ENCODE data around the gene CES5A. TPM values are rescaled to one million over a fixed set of nuclear protein-coding genes. Genes with fewer than 3 reads are reported as not detected.
"Not testable (repeated sequence)": the region's sequence is repeated elsewhere in the genome, so short reads cannot be mapped to it uniquely, and the experiment has no call there.

The CES5A gene
- total RNA-seq, 3 donors from 2014 or later = not detected

DNA sequence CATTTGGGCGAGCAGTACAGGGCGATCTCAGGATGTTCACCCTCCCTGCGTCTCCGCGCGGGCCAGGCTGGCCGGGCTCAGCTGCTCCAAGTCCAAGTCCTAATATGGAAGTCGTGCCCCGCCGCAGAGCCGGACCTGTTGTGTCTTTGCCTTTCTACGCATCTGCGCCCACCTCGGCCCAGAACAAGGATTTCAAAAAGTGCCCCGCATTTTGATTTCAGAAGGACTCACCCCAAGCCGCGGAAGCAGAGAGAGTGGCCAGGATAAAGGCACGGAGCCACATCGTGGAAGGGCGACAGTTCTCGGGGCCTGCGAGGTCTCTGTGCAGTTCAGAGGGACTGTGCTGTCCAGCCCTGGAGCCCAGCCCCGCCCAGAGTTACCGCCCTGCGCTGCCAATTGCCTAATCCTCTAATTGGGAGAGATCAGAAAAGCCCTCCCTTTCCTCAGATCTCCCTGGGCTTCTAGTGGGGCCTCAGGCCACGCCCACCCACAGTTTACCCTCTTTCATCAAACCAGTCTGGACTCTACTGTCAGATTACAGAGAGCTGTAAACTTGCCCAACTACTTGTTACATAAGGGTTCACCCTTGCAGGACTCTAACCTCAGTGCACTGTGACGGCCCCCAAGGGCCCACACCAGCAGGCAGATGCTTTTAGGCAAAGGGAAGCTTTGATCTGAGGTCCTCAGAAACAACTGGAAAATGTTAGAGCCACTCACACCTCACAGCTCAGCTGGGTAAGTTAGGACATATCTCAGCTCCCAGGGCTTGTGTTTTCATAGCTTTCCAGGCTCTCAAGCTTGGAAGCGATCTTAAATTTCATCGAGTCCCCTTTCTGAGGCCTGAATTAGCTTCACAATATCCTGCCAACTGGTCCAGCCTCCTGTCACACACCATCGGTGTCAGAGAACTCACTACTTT is 42.1 kb downstream of the CES5A start, which contains the start of gene CES1:
Gene CES1 (minus strand): TSS at position 324 of the 919 bp plus-strand sequence. CDS start 41 bp downstream, at position 283.
- Histone ChIP-seq H3K36me3 (ENCODE audit: low read depth) (no peaks in the 10 kb centered on the region), H3K9me3 (no peaks in the 10 kb centered on the region), H3K4me3 (no peak within 1 kb of the TSS), H3K4me1 (ENCODE audit: low read depth) (no peaks in the 10 kb centered on the region)
- ATAC-seq = peak; percentile 69
- TF ChIP-seq, protein P1, sequence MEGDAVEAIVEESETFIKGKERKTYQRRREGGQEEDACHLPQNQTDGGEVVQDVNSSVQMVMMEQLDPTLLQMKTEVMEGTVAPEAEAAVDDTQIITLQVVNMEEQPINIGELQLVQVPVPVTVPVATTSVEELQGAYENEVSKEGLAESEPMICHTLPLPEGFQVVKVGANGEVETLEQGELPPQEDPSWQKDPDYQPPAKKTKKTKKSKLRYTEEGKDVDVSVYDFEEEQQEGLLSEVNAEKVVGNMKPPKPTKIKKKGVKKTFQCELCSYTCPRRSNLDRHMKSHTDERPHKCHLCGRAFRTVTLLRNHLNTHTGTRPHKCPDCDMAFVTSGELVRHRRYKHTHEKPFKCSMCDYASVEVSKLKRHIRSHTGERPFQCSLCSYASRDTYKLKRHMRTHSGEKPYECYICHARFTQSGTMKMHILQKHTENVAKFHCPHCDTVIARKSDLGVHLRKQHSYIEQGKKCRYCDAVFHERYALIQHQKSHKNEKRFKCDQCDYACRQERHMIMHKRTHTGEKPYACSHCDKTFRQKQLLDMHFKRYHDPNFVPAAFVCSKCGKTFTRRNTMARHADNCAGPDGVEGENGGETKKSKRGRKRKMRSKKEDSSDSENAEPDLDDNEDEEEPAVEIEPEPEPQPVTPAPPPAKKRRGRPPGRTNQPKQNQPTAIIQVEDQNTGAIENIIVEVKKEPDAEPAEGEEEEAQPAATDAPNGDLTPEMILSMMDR (IDR thresholded peaks at IDR 0.05) = no peak
- intact Hi-C loops (cut with DNase I, micrococcal nuclease) = no loop called here
- peak; percentile 41 to 67 (median 59) for DNase-seq

DNA sequence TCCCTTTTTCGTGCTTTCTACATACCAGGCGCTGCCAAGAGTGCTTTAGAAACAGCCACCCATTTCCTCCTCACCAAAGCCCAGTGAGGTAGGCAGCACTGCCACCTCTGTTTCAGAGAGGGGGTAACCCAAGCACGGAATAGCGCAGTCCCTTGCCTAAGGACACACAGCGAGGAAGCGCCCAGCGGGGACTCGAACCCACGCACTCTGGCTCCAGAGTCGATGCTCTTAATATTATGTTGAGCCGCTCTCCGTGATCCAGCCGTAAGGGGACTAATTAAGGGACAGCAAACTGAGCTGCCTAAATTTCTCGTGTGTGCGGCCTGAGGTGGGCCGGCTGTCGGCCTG is 42.8 kb downstream of the CES5A start:
- H3K36me3 ChIP-seq (ENCODE audit: low read depth) = no peaks in the 10 kb centered on the region
- no peak overlapping the region for H3K4me3 ChIP-seq
- intact Hi-C loops (cut with DNase I, micrococcal nuclease) = no loop called here
- no peaks in the 10 kb centered on the region for H3K9me3 ChIP-seq
- no peak for DNase-seq
- TF ChIP-seq, protein P1 (IDR thresholded peaks at IDR 0.05) = no peak
- no peak for ATAC-seq
- H3K4me1 ChIP-seq (ENCODE audit: low read depth) = no peaks in the 10 kb centered on the region

DNA sequence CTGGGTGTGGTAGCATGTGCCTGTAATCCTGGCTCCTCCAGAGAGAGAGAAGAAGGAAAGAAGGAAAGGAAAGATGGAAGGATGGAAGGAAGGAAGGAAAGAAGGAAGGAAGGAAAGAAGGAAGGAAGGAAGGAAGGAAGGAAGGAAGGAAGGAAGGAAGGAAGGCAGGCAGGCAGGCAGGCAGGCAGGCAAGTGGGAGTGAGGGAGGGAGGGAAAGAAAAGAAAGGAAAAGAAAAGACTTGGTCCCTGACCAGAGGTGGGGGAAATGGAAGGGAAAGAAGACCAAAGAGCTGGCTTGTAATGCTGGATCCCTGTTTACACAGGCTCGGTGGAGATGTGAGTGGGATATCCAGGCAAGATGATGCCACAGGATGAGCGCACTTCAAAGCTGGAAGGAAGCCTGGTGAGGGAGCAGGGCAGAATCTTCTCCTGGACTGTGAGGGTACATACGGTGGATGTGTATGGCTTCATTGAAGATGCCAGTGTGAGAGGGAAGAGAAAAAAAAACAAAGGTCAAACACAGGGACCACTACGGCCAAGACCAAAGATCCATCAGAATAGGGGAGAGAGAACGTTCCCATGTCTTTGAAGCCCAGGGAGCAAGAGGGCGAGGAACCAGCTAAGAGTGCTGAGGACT is 44.4 kb downstream of the CES5A start:
- TF ChIP-seq, protein P1 (IDR thresholded peaks at IDR 0.05) = no peak
- Histone ChIP-seq H3K36me3 (ENCODE audit: low read depth) (no peaks in the 10 kb centered on the region), H3K4me1 (ENCODE audit: low read depth) (no peaks in the 10 kb centered on the region), H3K4me3 (no peak overlapping the region), H3K9me3 (no peaks in the 10 kb centered on the region)
- ATAC-seq = no peak
- intact Hi-C loops (cut with DNase I, micrococcal nuclease) = no loop called here
- no peak for DNase-seq

DNA sequence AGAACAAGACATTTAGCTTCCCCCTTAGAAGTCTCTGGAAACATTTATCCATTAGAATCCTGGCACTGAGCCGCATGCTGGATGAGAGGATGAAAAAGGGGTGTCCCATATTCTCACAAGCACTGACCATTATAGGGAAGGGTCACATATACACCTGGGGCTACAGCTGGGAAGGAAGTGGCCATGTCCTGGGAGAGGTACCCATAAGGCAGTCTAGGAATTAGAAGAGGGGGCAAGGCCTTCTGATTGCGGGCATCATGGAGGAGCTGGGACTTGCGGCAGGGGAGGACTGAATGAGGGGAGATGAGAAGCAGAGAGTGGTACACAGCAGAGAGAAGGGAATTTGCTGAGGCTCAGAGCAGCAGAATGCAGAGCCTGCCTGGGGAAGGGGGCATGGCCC is 45.9 kb downstream of the CES5A start:
- ATAC-seq; intact Hi-C loops (cut with DNase I, micrococcal nuclease): not testable (repeated sequence)

DNA sequence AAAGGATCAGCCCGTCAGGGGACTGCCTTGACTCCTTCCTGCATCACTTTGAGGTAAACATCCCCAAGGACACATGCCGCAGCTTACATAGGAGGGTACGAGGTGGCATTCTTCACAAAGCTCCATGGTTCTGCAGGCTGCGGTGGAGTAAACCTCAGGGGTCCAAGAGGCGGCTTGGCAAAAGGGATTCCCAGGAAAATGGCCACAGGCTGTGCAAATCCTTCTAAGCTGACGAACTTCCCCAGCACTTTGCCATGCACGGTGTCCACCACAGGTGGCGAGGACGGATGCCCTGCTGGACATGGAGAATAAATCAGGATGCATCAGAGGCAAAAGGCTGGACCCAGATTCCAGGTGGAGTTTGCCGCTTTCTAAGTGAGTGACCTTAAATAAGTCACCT is 46.5 kb downstream of the CES5A start:
- H3K4me3 ChIP-seq = no peak overlapping the region
- intact Hi-C loops (cut with DNase I, micrococcal nuclease) = no loop called here
- TF ChIP-seq, protein P1 (IDR thresholded peaks at IDR 0.05) = no peak

More for the DNA sequence above, 45.9 kb downstream of the CES5A start:
- not testable (repeated sequence) for H3K4me3 ChIP-seq; DNase-seq; H3K36me3 ChIP-seq (ENCODE audit: low read depth); H3K4me1 ChIP-seq (ENCODE audit: low read depth); H3K9me3 ChIP-seq

DNA sequence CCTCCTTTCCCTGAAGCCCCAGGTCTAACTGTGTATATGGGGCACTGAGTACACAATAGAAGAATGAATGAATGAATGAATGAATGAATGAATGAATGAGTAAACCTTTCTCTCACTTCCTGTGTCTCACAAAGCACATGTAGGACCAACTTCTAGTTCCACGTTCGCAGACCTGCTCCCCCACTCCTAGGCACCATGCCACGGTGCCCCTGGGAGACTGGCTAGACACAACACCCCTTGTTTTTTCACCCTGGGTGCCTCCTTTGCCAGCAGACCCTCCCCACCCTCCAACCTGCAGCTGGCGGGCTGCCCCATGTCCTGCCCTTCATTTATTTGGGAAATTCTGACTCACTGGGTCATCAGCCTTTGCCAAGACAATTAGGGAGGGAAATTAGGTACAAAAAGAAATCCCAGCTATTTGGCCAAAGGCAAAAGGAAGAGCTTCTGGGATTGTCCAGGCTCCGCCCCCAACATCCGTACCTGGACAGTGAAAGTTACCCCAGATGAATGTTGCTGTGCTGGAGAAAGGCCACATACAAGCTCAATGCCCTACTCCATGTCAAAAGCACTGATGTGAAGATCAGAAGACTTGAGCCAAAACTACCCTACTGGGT is 50.0 kb downstream of the CES5A start:
- TF ChIP-seq, protein P1 (IDR thresholded peaks at IDR 0.05) = no peak
- DNase-seq (no peak), ATAC-seq (no peak)
- Histone ChIP-seq H3K9me3 (no peaks in the 10 kb centered on the region), H3K4me1 (ENCODE audit: low read depth) (no peaks in the 10 kb centered on the region), H3K36me3 (ENCODE audit: low read depth) (no peaks in the 10 kb centered on the region), H3K4me3 (no peak overlapping the region)
- intact Hi-C loops (cut with DNase I, micrococcal nuclease) = no loop called here

More for the DNA sequence above, 46.5 kb downstream of the CES5A start:
- ATAC-seq = no peak
- DNase-seq = no peak
- Histone ChIP-seq H3K4me1 (ENCODE audit: low read depth) (no peaks in the 10 kb centered on the region), H3K9me3 (no peaks in the 10 kb centered on the region), H3K36me3 (ENCODE audit: low read depth) (no peaks in the 10 kb centered on the region)
